Measurements from ENCODE around the gene CEACAM16.

GRCh38 chr19:44705502-44706010 lies 6.6 kb downstream of the CEACAM16 start:
- TF ChIP-seq CTCF (IDR thresholded peaks at IDR 0.05; ENCODE audit: low read depth, low read length) (no peak), EZH2phosphoT487 (IDR thresholded peaks at IDR 0.05; ENCODE audit: low read depth) (no peak)
